Measurements from ENCODE around the gene MEG3. TPM values are rescaled to one million over a fixed set of nuclear protein-coding genes. Genes with fewer than 3 reads are reported as not detected.

The MEG3 gene
- polyA plus RNA-seq, 12 donors, result 2,267 to 8,000 (median 4,463) TPM

DNA sequence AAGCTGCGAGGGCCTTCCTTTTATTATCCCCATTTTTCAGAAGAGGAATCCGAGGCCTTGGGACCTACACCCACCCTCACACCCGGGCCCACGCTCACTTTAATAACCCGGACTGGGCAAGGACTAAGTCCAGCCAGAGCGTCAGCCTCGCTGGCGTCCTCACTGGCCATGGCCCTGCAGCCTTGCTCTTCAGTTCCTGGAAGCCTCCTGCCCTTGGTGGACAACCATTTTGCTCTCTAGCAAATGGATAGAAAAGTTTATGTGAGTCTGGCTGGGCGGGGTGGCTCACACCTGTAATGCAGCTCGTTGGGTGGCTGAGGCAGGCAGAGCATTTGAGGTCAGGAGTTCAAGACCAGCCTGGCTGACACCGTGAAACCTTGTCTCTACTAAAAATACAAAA, 67.8 kb downstream of the MEG3 start:
- DNase-seq, result no peak

DNA sequence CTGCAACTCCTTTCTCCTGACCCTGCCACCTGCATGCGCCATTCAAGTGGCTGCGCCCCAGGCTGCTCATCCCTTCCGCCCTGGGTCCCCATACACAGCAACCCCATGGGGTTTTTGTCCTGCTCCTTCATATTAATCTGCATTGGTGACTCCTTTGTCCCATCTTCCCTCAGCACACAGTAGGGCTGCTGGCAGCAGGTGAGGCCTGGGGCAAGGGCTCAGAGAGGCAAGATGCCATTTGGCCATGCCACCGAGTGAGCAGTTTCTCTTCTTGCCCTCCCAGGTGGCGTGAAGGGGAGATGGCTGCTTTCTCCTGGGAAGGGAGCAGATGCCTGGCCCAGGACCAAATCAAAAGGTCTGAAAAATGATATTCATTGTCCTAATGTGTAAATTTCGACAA, 68.5 kb downstream of the MEG3 start:
- no peak for DNase-seq

DNA sequence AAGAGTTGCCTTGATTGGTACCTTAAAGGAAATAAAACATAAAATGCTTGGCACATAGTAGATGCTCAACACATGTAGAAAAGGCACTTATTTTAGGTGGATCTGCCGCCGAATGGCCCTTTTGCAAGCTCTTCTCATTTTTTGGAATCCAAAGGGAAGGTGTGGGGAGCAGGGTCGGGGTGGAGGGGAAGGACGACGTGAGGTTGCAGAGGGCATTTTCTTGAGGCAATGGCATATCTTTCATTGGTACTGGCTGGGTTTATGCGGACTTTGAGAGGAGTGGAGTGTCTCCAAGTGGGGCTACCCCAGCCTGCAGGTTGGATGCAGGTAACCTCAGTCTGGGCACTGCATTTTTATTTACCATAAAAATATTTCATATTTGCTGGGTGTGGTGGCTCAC, 69.5 kb downstream of the MEG3 start:
- DNase-seq, result no peak

DNA sequence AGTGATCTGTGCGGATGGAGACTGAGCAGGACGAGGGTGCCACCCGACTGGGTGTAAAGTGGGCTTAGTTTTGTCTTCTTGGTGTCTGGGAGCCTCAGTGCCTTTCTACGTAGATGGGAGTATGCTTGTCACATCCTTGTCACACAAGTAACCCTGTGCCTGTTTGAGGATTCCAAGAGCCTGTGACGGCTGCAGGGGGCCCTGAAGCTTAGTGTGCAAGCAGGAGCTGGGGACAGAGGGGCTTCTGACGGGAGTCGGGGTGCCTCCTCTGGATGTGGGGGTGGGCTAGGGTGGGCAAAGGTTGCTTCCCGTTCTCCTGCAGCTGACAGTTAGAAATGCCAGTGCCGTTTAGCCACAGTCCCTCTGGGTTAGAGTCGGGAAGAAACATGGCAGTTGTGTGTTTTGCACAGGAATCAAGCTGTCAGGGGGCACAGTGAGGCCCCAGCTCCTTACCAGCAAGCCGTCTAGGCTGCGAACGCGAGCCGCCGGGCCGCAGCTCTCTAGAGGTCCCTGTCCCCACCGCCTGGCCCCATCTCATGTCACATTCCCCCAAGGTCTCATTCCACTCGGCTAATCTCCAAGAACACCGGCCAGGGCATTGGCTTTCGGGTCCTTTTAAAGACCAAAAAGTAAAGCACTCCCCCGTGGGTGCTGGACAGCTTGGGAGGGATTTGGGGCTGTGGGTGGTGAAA, 70.6 kb downstream of the MEG3 start:
- no peak for DNase-seq

- DNase-seq, result no peak
These were observed 72.5 kb downstream of the MEG3 start for GRCh38 chr14:100898465-100898864.

DNA sequence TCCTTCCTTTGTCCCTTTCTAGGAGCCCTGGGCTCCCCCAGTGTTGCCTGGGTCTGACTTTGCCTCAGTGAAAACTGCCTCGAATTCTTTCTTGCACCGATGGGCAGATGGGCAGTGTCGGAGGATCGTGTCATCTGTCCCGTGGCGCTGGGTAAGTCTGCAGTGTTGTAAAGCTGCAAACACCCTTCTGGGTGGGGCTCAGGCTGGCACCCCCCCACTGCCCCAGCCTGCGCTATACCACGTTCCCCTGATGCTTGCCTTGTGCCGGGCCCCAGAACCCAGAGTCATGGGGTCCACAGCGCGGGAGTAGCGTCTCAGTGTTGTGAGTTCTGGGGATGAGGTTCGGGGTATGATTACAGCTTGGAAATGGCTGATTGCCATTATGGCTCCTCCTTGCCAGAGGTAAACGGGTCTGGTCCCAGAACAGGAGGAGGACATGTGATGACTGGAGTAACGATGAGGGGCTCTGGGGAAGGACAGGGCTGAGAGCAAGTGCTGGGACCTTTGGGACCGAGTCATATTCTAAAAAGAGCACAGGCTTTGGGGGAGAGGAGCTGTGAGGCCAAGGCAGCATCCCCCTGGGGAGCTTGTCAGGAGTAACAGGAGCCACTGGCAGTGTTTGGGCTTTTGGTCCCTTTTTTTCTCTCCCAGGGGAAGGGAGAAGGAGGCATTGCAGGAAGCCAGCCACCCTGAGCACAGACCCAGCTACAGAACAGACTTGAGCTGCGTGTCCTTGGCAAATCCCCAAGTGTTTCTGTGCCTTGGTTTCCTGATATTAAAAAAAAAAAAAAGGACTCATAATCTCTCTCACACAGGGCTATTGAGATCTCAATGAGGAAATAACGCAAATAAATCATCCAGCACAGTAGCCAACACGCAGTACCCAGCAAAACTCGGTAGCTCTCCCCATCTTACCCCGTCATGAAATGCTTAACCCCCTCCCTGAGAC, 73.3 kb downstream of the MEG3 start:
- peak; percentile 52 for DNase-seq

GRCh38 chr14:100899884-100900771, 74.2 kb downstream of the MEG3 start:
- peak; percentile 83 for DNase-seq

DNA sequence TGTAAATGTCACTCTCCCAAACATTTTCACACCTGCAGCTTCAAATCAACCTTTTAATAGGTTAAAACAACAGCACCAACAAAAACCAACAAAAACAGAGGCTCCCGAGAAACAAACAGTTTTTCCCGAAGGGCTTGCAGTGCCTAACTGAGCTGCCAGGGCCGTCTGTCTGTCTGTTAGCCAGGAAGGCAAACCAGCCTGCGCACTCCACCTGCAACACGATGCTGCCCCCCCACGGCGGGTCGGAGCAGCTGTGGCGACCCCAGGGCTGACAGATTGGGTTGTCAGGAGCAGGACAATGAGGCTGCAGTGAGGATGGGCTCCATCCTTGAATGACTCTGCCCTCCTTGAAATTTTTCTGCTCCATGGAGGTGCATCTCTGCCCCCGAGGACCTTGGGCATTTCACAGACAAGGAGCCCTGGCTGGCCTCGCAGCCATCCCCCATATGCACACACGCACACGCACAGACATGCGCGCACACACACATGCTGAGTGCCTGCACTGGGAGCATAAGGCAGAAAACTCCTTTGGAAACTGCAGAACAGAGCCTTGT, 75.0 kb downstream of the MEG3 start:
- no peak for DNase-seq

DNA sequence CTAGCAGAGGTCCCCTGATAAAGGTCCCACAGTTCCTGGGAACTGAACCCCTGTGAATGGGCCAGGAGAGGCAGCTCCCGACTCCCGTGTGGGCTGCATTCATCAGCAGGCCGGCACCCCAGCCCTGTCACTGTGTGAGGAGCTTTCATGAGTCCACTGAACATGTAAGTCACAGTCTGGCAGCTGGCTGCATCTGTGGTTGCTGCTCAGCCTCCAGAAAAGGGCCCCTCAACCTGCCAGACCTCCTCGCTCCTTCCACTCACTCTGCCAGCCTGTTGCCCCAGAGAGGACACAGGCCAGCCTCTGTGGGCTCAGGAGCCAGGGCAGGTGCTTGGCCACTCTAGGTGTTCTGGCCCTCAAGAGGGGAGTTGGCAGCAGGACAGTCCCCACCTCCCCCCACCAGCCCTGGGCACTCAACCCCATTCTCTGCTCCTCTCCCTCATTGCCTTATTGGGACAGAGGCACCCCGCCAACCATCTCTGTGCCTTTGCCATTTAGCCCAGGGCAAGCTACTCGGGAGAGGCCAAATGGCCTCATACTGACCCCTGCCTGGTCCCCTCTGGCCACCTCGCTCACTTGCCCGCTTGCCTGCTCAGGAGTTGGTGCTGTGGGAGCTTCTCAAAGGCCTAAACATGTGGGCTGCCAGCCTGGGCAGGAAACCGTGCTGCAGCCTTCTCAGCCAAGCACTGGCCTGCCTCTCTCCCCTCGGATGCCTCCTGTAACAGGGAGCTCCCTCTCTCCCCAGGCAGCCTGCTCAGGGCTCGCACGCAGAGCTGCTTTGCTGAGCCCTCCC, 75.7 kb downstream of the MEG3 start:
- no peak for DNase-seq

DNA sequence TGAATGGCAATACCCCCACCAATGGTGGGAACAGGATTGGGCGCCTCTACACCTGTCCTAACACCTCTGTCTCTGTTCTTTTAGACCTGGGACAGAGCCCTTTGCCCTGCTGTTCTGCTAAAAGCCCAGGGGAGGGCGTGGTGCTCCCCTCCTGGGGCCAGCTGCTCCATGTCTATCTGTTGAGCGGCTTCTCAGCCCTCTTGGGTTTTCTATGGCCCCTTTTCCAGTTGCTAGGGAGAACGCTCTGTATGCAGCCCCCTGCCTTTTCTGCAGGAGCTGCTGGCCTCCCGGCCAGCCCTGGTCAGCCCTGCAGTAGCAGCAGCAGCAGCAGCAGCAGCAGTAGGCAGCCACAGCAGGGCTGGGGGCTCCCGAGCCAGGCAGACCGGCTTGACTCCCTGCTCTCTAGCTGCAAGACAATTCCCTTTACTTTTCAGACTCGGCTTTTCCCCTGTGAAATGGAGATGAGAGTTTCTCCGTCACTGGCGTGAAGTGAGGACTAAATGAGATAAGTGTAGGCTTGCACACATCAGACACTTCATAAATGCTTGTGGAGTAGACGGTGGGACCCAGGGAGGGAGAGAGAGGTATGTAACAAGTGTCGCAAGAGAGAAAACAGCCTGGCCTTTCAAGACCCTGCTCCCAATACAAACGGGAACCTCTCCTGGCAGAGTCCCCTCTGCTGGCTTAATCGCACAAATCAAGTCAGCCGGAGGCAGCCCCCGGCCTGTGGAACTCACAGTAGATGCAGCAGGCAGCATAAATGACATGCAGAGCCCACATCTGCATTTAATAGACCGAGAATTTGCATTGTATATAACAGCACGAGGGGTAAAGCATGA, 76.6 kb downstream of the MEG3 start:
- DNase-seq, result no peak

GRCh38 chr14:100903134-100903468, 77.2 kb downstream of the MEG3 start:
- no peak for DNase-seq

DNA sequence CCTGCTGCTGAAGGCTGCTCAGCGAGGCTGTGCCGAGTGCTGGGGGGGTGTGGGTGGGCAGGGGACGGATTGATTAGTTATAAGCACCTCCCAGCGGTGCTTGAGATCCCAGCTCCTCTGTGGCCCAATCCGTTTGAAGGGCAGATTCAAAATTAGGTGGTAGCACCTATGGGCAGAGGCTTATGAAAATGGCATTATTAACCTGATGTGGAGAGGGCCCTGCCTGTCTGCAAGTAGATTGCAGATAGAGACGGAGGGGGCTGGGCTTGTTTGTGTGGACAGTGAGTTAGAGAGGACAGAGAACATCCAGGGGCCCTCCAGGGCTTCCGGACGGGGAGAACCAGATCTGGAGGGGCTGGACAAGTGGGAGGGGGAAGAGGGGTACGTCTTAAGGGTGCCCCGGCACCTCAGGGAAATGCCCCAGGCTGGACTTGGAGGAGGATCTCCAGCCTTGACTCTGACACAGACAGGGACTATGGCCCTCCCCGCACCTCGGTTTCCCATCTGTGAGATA, 77.8 kb downstream of the MEG3 start, which contains the start of gene RTL1:
Gene RTL1 (minus strand): TSS at position 51 of the 514 bp plus-strand sequence. CDS start 18,934 bp downstream, outside the sequence.
- DNase-seq, result no peak

- no peak for DNase-seq
These were observed 78.6 kb downstream of the MEG3 start for GRCh38 chr14:100904307-100905087.

GRCh38 chr14:100905166-100905565, 79.2 kb downstream of the MEG3 start:
- no peak for DNase-seq

GRCh38 chr14:100906420-100906819, 80.5 kb downstream of the MEG3 start:
- DNase-seq, result no peak

DNA sequence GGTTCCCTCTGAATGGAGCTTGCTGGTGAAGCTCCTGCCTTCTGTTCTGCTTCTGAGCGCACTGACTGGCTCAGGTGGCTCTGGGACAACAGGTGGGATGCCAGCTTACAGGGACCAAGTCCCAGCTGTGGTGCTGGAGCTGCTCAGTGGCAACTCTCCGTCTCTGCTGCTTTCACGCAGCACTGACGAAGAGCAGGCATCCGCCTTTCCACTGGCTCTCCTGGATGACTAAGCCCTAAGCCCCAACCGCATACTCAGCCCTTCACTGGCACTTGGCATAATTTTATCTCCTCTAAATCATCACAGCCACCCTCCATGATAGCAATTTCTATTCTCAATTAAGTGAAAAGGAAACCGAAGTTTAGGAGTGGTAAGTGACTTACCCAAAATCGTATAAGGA, 81.3 kb downstream of the MEG3 start:
- DNase-seq, result no peak

DNA sequence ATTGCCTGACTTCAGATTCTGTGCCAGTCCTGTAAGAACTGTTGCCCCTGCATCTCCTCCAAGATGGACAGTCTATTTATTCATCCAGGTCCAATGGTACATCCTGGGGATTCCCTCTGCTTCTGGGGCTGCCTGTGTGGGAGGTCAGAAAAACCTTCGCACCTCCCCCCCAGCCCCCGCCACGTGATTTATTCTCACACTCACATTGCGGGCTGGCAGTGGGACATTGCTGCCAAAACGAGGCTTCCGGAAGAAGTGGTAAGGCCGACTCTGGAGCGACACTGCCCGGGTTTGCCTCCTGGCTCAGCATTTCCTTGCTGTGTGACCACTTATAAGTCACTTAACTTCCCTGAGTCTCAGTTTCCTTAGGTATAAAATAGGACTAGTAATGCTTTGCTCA, 83.5 kb downstream of the MEG3 start:
- no peak for DNase-seq
